SK-N-SH (cell line): ENCODE results near the gene TMEM143. TPM values are rescaled to one million over a fixed set of nuclear protein-coding genes. Genes with fewer than 3 reads are reported as not detected.

ENCODE experiments used
- CTCF ChIA-PET: fragments of 300-600, 350-600 bp; formaldehyde crosslinking; extraction: SDS; loops from one replicate; lab custom pipeline; 2021; lab: Yijun Ruan, JAX
- POLR2A ChIA-PET: fragments of 350-600 bp; sonication (Branson Sonifier 250); formaldehyde crosslinking; extraction: SDS; loops from one replicate; lab custom pipeline; 2020; ENCODE audit warnings: antibody characterized with exemption, inconsistent platforms; lab: Yijun Ruan, JAX
- DNase-seq: peaks from one replicate; pipeline ENCODE4 v3.0.0; 2012
- H2AFZ ChIP-seq: fragments of 200-600 bp; sonication (generic); 2 replicates; pipeline ENCODE4 v1.8.1; 2016; ENCODE audit warnings: antibody characterized with exemption, mild to moderate bottlenecking, low read depth
- H3F3A ChIP-seq: fragments of 200-600 bp; sonication (generic); replicated peaks from 2 replicates; pipeline ENCODE3; 2016; ENCODE audit warnings: antibody characterized with exemption, mild to moderate bottlenecking; ENCODE audit not compliant: insufficient read depth
- H3K27ac ChIP-seq, 2 experiments: fragments of 200-500 bp in 1 of 2; fragments of 200-600 bp in 1 of 2; sonication (Bioruptor generic) in 1 of 2; sonication (generic), shearing (Covaris generic) in 1 of 2; 2 replicates each; pipeline versions ENCODE4 v1.5.1 to v1.6.1; 2014 to 2016; ENCODE audit warnings: low read depth in 2 of 2, inconsistent platforms in 1 of 2, low read length in 1 of 2, mild to moderate bottlenecking in 1 of 2, mixed read lengths in 1 of 2
- H3K27me3 ChIP-seq: fragments of 200-600 bp; sonication (generic), shearing (Covaris generic); 2 replicates; pipeline ENCODE4 v1.6.1; 2016; ENCODE audit warnings: mixed run types; ENCODE audit not compliant: insufficient read depth
- H3K36me3 ChIP-seq, 2 experiments: fragments of 200-500 bp in 1 of 2; fragments of 200-600 bp in 1 of 2; sonication (Bioruptor generic) in 1 of 2; sonication (generic) in 1 of 2; replicated peaks in 1 of 2; 2 replicates each; pipeline versions ENCODE3 to v1.5.1; 2014 to 2016; ENCODE audit warnings: low read length in 1 of 2, mild to moderate bottlenecking in 1 of 2; ENCODE audit not compliant: insufficient read depth in 2 of 2, control insufficient read depth in 1 of 2
- H3K4me1 ChIP-seq, 2 experiments: fragments of 200-500 bp in 1 of 2; fragments of 200-600 bp in 1 of 2; sonication (Bioruptor generic) in 1 of 2; sonication (generic), shearing (Covaris generic) in 1 of 2; 2 replicates each; pipeline versions ENCODE4 v1.5.1 to v1.6.1; 2014 to 2016; ENCODE audit warnings: low read depth in 1 of 2, low read length in 1 of 2, mixed run types in 1 of 2; ENCODE audit not compliant: insufficient read depth in 2 of 2, control insufficient read depth in 1 of 2
- H3K4me2 ChIP-seq: fragments of 200-600 bp; sonication (generic), shearing (Covaris generic); 2 replicates; pipeline ENCODE4 v1.6.1; 2017; ENCODE audit warnings: mixed run types
- H3K4me3 ChIP-seq, 2 experiments: fragments of 200-500 bp in 1 of 2; fragments of 200-600 bp in 1 of 2; sonication (Bioruptor generic) in 1 of 2; sonication (generic), shearing (Covaris generic) in 1 of 2; 2 replicates each; pipeline versions ENCODE4 v1.5.1 to v1.8.1; 2014 to 2016; ENCODE audit warnings: low read depth in 2 of 2, inconsistent platforms in 1 of 2, low read length in 1 of 2, mild to moderate bottlenecking in 1 of 2, mixed read lengths in 1 of 2, moderate library complexity in 1 of 2
- H3K79me2 ChIP-seq: fragments of 200-600 bp; sonication (generic); 2 replicates; pipeline ENCODE4 v1.8.1; 2017; ENCODE audit warnings: mild to moderate bottlenecking; ENCODE audit not compliant: insufficient read depth
- H3K9ac ChIP-seq: fragments of 200-600 bp; sonication (generic); 2 replicates; pipeline ENCODE4 v1.6.1; 2017; ENCODE audit warnings: mixed run types
- H3K9me2 ChIP-seq: fragments of 200-600 bp; sonication (generic); 2 replicates; pipeline ENCODE4 v1.6.1; 2017; ENCODE audit warnings: mixed run types
- H3K9me3 ChIP-seq: fragments of 200-600 bp; sonication (generic); 2 replicates; pipeline ENCODE4 v1.6.1; 2017; ENCODE audit warnings: mixed run types, mild to moderate bottlenecking, moderate library complexity
- H4K20me1 ChIP-seq: fragments of 200-600 bp; sonication (generic); 2 replicates; pipeline ENCODE4 v1.6.1; 2017; ENCODE audit warnings: mild to moderate bottlenecking, mixed run types; ENCODE audit not compliant: insufficient read depth
- CHD2 ChIP-seq: fragments of 150-350 bp; IDR thresholded peaks from 2 replicates; pipeline ENCODE4 v1.6.1; 2018; ENCODE audit warnings: low read length; ENCODE audit not compliant: partially characterized antibody
- CTCF ChIP-seq: fragments of 200-600 bp; sonication (generic); IDR thresholded peaks from 2 replicates; pipeline ENCODE4 v1.6.1; 2017; ENCODE audit warnings: antibody characterized with exemption, mild to moderate bottlenecking, moderate library complexity
- FOSL2 ChIP-seq: IDR thresholded peaks from 2 replicates; pipeline ENCODE4 v1.4.0; 2012; ENCODE audit warnings: low read depth, mild to moderate bottlenecking, moderate library complexity, borderline replicate concordance
- FOXM1 ChIP-seq: IDR thresholded peaks from 2 replicates; pipeline ENCODE4 v1.4.0; 2012; ENCODE audit warnings: low read depth, mild to moderate bottlenecking
- GABPA ChIP-seq: IDR thresholded peaks from 2 replicates; pipeline ENCODE4 v1.4.0; 2012; ENCODE audit warnings: low read depth, mild to moderate bottlenecking
- GATA2 ChIP-seq: sonication (generic); formaldehyde crosslinking; IDR thresholded peaks from 2 replicates; pipeline ENCODE4 v1.5.0; 2020; ENCODE audit warnings: mild to moderate bottlenecking, missing genetic modification reagents
- MAX ChIP-seq: IDR thresholded peaks from 2 replicates; pipeline ENCODE4 v1.4.0; 2012; ENCODE audit warnings: low read depth
- MEF2A ChIP-seq: IDR thresholded peaks from 2 replicates; pipeline ENCODE4 v1.4.0; 2012; ENCODE audit warnings: low read depth, borderline replicate concordance
- RAD21 ChIP-seq: IDR thresholded peaks from 2 replicates; pipeline ENCODE4 v1.6.1; 2012; ENCODE audit warnings: mild to moderate bottlenecking, low read length
- RFX5 ChIP-seq: IDR thresholded peaks from 2 replicates; pipeline ENCODE4 v1.6.1; 2012; ENCODE audit warnings: mild to moderate bottlenecking, improper control_type of control experiment, low read length
- RXRA ChIP-seq: IDR thresholded peaks from 2 replicates; pipeline ENCODE4 v1.4.0; 2012; ENCODE audit warnings: low read depth, mild to moderate bottlenecking, borderline replicate concordance
- SIN3A ChIP-seq: IDR thresholded peaks from 2 replicates; pipeline ENCODE4 v1.6.1; 2012; ENCODE audit warnings: low read depth, mild to moderate bottlenecking, low read length, moderate library complexity, borderline replicate concordance
- SMC3 ChIP-seq: IDR thresholded peaks from 2 replicates; pipeline ENCODE4 v1.6.1; 2012; ENCODE audit warnings: low read depth, low read length, improper control_type of control experiment
- USF1 ChIP-seq: IDR thresholded peaks from 2 replicates; pipeline ENCODE4 v1.4.0; 2012; ENCODE audit warnings: low read depth, borderline replicate concordance
- YY1 ChIP-seq: IDR thresholded peaks from 2 replicates; pipeline ENCODE4 v1.4.0; 2012; ENCODE audit warnings: low read depth, mild to moderate bottlenecking
- ZBTB33 ChIP-seq: IDR thresholded peaks from 2 replicates; pipeline ENCODE4 v1.4.0; 2012; ENCODE audit warnings: low read depth, borderline replicate concordance
- WGBS: methylation state at CpG from one replicate; pipeline ENCODE4 v1.1.6; 2017; ENCODE audit warnings: low lambda C conversion rate; 5-methylcytosine and 5-hydroxymethylcytosine counted together
- polyA plus RNA-seq, 3 experiments: library from polyadenylated mRNA; depleted of rRNA; stranded (reverse); fragments of >200 nt; gene quantifications; 2 replicates each; pipeline ENCODE4 v1.2.3, GENCODE V29; 2012

Gene TMEM143
- polyA plus RNA-seq, 1 of the 3 experiments (the other 2 are of a cell fraction) = 21.9 TPM

GRCh38 chr19:48405850-48406249 is 42.1 kb upstream of the TMEM143 start:
- POLR2A ChIA-PET = no interaction called here

GRCh38 chr19:48405010-48405659 is 41.4 kb upstream of the TMEM143 start:
- Histone ChIP-seq H3F3A (no peaks in the 10 kb centered on the region), H2AFZ (no peak overlapping the region), H4K20me1 (no peaks in the 10 kb centered on the region), H3K27me3 (no peaks in the 10 kb centered on the region), H3K4me3 (no peak overlapping the region), H3K9ac (no peak overlapping the region), H3K4me2 (no peak overlapping the region), H3K9me3 (no peaks in the 10 kb centered on the region), H3K36me3 (no peaks in the 10 kb centered on the region), H3K9me2 (no peaks in the 10 kb centered on the region), H3K4me1 (no peaks in the 10 kb centered on the region; a peak in 1 of 4 replicates), H3K27ac (no peak overlapping the region), H3K79me2 (no peaks in the 10 kb centered on the region)
- DNase-seq = no peak
- ChIA-PET CTCF (interaction anchor here (0.8 kb wide), 1 partner anchor 114 kb away, joined by 3 read pairs; no protein-coding TSS in a partner anchor), POLR2A (no interaction called here)
- 61% methylated on average over 1 of the region's 27 CpGs for WGBS
- TF ChIP-seq FOXM1 (no peak), FOSL2 (no peak), USF1 (no peak), CHD2 (no peak), YY1 (no peak), SIN3A (no peak), RAD21 (no peak), RXRA (no peak), GABPA (no peak), GATA2 (CRISPR knock-in tag) (no peak), ZBTB33 (no peak), MAX (no peak), CTCF (no peak), MEF2A (no peak), RFX5 (no peak)

More at GRCh38 chr19:48405850-48406249, 42.1 kb upstream of the TMEM143 start:
- CTCF ChIA-PET = interaction anchor here (0.8 kb wide), 1 partner anchor 115 kb away, joined by 3 read pairs; no protein-coding TSS in a partner anchor
- Histone ChIP-seq H3K4me3 (no peak overlapping the region), H4K20me1 (no peaks in the 10 kb centered on the region), H3K27me3 (no peaks in the 10 kb centered on the region), H3K4me1 (no peaks in the 10 kb centered on the region), H3K9me2 (no peaks in the 10 kb centered on the region), H2AFZ (no peak overlapping the region), H3F3A (no peaks in the 10 kb centered on the region), H3K27ac (no peak overlapping the region), H3K36me3 (no peaks in the 10 kb centered on the region), H3K9me3 (no peaks in the 10 kb centered on the region), H3K4me2 (no peak overlapping the region), H3K9ac (no peak overlapping the region), H3K79me2 (no peaks in the 10 kb centered on the region)
- no peak for DNase-seq
- TF ChIP-seq CTCF (no peak), SMC3 (no peak), FOXM1 (no peak)
- 70% methylated on average over 13 of the region's 13 CpGs for WGBS
